Osteocyte (in vitro differentiated cells): ENCODE results near the gene EPHA2. TPM values are rescaled to one million over a fixed set of nuclear protein-coding genes. Genes with fewer than 3 reads are reported as not detected.
A peak's percentile ranks its signal among the peaks of the same experiment; 100 is the strongest.

ENCODE experiments used
- DNase-seq: peaks from one replicate; pipeline ENCODE4 v3.0.0; 2021; ENCODE audit warnings: mixed read lengths; ENCODE audit not compliant: unreplicated experiment; ENCODE audit errors: extremely low spot score
- H3K27ac Mint-ChIP-seq: one replicate; pipeline ENCODE4 v1.8.0; 2021; ENCODE audit warnings: mild to moderate bottlenecking, mixed read lengths; ENCODE audit not compliant: unreplicated experiment
- H3K27me3 Mint-ChIP-seq: one replicate; pipeline ENCODE4 v1.8.0; 2021; ENCODE audit warnings: mixed read lengths; ENCODE audit not compliant: unreplicated experiment
- H3K36me3 Mint-ChIP-seq: one replicate; pipeline ENCODE4 v1.8.0; 2021; ENCODE audit warnings: mixed read lengths; ENCODE audit not compliant: unreplicated experiment
- H3K4me1 Mint-ChIP-seq: one replicate; pipeline ENCODE4 v1.8.0; 2021; ENCODE audit warnings: mixed read lengths; ENCODE audit not compliant: unreplicated experiment
- H3K4me3 Mint-ChIP-seq: one replicate; pipeline ENCODE4 v1.8.0; 2021; ENCODE audit warnings: mild to moderate bottlenecking, moderate library complexity, mixed read lengths; ENCODE audit not compliant: unreplicated experiment
- H3K9me3 Mint-ChIP-seq: one replicate; pipeline ENCODE4 v1.8.0; 2021; ENCODE audit warnings: mixed read lengths; ENCODE audit not compliant: unreplicated experiment
- total RNA-seq: library from RNA; stranded (reverse); gene quantifications from 2 replicates; pipeline ENCODE4 v1.2.1, GENCODE V29; 2021
- TF ChIP-seq, protein P1 (sequence below): fragments of 200-600 bp; sonication (generic); IDR thresholded peaks from 2 replicates; pipeline ENCODE4 v1.5.0; 2021; ENCODE audit warnings: antibody characterized with exemption, mild to moderate bottlenecking, moderate library complexity

EPHA2 gene
- total RNA-seq, 1 donor from 2014 or later = 152 TPM

GRCh38 chr1:16142383-16142995, 13.4 kb downstream of the EPHA2 start:
- Mint-ChIP-seq H3K27me3 (no peaks in the 10 kb centered on the region), H3K4me1 (peaks cover 85% of the 10 kb centered on the region), H3K9me3 (no peaks in the 10 kb centered on the region), H3K27ac (peak overlapping the region; percentile 86), H3K36me3 (peaks cover 34% of the 10 kb centered on the region), H3K4me3 (no peak overlapping the region)
- TF ChIP-seq, protein P1, sequence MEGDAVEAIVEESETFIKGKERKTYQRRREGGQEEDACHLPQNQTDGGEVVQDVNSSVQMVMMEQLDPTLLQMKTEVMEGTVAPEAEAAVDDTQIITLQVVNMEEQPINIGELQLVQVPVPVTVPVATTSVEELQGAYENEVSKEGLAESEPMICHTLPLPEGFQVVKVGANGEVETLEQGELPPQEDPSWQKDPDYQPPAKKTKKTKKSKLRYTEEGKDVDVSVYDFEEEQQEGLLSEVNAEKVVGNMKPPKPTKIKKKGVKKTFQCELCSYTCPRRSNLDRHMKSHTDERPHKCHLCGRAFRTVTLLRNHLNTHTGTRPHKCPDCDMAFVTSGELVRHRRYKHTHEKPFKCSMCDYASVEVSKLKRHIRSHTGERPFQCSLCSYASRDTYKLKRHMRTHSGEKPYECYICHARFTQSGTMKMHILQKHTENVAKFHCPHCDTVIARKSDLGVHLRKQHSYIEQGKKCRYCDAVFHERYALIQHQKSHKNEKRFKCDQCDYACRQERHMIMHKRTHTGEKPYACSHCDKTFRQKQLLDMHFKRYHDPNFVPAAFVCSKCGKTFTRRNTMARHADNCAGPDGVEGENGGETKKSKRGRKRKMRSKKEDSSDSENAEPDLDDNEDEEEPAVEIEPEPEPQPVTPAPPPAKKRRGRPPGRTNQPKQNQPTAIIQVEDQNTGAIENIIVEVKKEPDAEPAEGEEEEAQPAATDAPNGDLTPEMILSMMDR = no peak
- no peak for DNase-seq

GRCh38 chr1:16141573-16142336, 14.1 kb downstream of the EPHA2 start:
- no peak for DNase-seq
- Mint-ChIP-seq H3K27me3 (no peaks in the 10 kb centered on the region), H3K9me3 (no peaks in the 10 kb centered on the region), H3K4me1 (peaks cover 78% of the 10 kb centered on the region), H3K4me3 (peak overlapping the region; percentile 24), H3K36me3 (peaks cover 31% of the 10 kb centered on the region), H3K27ac (peak overlapping the region; percentile 86)
- TF ChIP-seq, protein P1 = no peak

GRCh38 chr1:16140068-16140596, 15.7 kb downstream of the EPHA2 start:
- Mint-ChIP-seq H3K36me3 (peaks cover 32% of the 10 kb centered on the region), H3K27me3 (no peaks in the 10 kb centered on the region), H3K27ac (peak overlapping the region; percentile 86), H3K4me3 (no peak overlapping the region), H3K9me3 (no peaks in the 10 kb centered on the region), H3K4me1 (peaks cover 62% of the 10 kb centered on the region)
- no peak for DNase-seq
- TF ChIP-seq, protein P1 = no peak

GRCh38 chr1:16139473-16139962, 16.4 kb downstream of the EPHA2 start:
- Mint-ChIP-seq H3K4me3 (peak overlapping the region; percentile 31), H3K27me3 (no peaks in the 10 kb centered on the region), H3K27ac (peak overlapping the region; percentile 86), H3K36me3 (peaks cover 33% of the 10 kb centered on the region), H3K9me3 (no peaks in the 10 kb centered on the region), H3K4me1 (peaks cover 56% of the 10 kb centered on the region)
- TF ChIP-seq, protein P1 = no peak
- DNase-seq = no peak

DNA sequence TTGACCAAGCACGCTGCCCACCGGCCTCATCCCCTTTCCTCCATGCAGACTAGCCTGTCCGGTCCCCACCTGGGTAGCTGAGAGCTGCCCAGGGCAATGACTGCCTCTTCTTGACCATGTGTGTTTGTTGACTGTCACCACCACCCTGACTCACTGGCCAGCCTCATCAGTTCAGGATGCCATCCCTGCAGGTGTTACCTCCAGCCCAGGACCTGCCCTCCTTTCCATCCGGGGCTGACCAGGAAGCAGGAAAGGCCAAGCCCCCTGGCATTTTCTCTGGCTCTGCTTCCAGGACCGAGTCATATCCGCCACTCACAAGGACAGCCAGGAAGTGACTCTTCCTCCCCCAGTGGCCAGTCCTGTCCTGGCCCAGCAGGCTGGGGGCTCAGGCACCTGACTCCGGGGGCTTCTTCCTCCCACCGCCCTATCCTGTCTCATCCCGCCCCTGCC, 17.1 kb downstream of the EPHA2 start:
- Mint-ChIP-seq H3K4me1 (peaks cover 49% of the 10 kb centered on the region), H3K27ac (peak overlapping the region; percentile 86), H3K4me3 (no peak overlapping the region), H3K36me3 (peaks cover 37% of the 10 kb centered on the region), H3K9me3 (no peaks in the 10 kb centered on the region), H3K27me3 (no peaks in the 10 kb centered on the region)
- DNase-seq = no peak
- TF ChIP-seq, protein P1 = no peak
